MM.1S (cell line): Measurements from ENCODE around the gene IQCK.

ENCODE experiments used
- DNase-seq: peaks from one replicate; pipeline ENCODE4 v3.0.0-alpha.2; 2015
- H2AFZ ChIP-seq: fragments of 300-600 bp; sonication (generic); 2 replicates; pipeline ENCODE4 v1.6.0; 2016; ENCODE audit warnings: antibody characterized with exemption, low read length
- H3F3A ChIP-seq: fragments of 300-600 bp; sonication (generic); 2 replicates; pipeline ENCODE4 v1.6.1; 2016; ENCODE audit warnings: mild to moderate bottlenecking, antibody characterized with exemption, low read length, moderate library complexity, mixed read lengths; ENCODE audit not compliant: insufficient read depth
- H3K27ac ChIP-seq: fragments of 300-600 bp; sonication (generic); 2 replicates; pipeline ENCODE4 v1.5.1; 2016; ENCODE audit warnings: mild to moderate bottlenecking, low read length
- H3K27me3 ChIP-seq: fragments of 300-600 bp; sonication (generic); replicated peaks from 2 replicates; pipeline ENCODE4 v1.6.0; 2016; ENCODE audit warnings: low read length; ENCODE audit not compliant: insufficient read depth
- H3K36me3 ChIP-seq: fragments of 300-600 bp; sonication (generic); replicated peaks from 2 replicates; pipeline ENCODE4 v1.6.1; 2016; ENCODE audit warnings: mild to moderate bottlenecking, low read length, mixed read lengths; ENCODE audit not compliant: insufficient read depth
- H3K4me1 ChIP-seq: fragments of 300-600 bp; sonication (generic); 2 replicates; pipeline ENCODE4 v1.6.1; 2016; ENCODE audit warnings: low read length, mixed read lengths
- H3K4me2 ChIP-seq: fragments of 300-600 bp; sonication (generic); 2 replicates; pipeline ENCODE4 v1.6.0; 2016; ENCODE audit warnings: low read depth, low read length
- H3K4me3 ChIP-seq: fragments of 300-600 bp; sonication (generic); 2 replicates; pipeline ENCODE4 v1.5.1; 2016; ENCODE audit warnings: low read length, mixed read lengths
- H3K79me2 ChIP-seq: fragments of 300-600 bp; sonication (generic); 2 replicates; pipeline ENCODE4 v1.6.1; 2016; ENCODE audit warnings: mixed run types, low read length, mixed read lengths
- H3K9ac ChIP-seq: fragments of 300-600 bp; sonication (generic); 2 replicates; pipeline ENCODE4 v1.6.1; 2016; ENCODE audit warnings: low read length, mixed read lengths
- H3K9me2 ChIP-seq: fragments of 300-600 bp; sonication (generic); replicated peaks from 2 replicates; pipeline ENCODE4 v1.6.1; 2016; ENCODE audit warnings: mild to moderate bottlenecking, low read length, mixed read lengths; ENCODE audit not compliant: insufficient read depth
- H3K9me3 ChIP-seq: fragments of 300-600 bp; sonication (generic); replicated peaks from 2 replicates; pipeline ENCODE4 v1.6.1; 2016; ENCODE audit warnings: mild to moderate bottlenecking, low read length, mixed read lengths; ENCODE audit not compliant: insufficient read depth
- H4K20me1 ChIP-seq: fragments of 300-600 bp; sonication (generic); 2 replicates; pipeline ENCODE4 v1.6.1; 2016; ENCODE audit warnings: mild to moderate bottlenecking, low read length, moderate library complexity, mixed read lengths; ENCODE audit not compliant: insufficient read depth
- CTCF ChIP-seq: fragments of 300-600 bp; sonication (generic); IDR thresholded peaks from 2 replicates; pipeline ENCODE4 v1.5.1; 2016; ENCODE audit warnings: antibody characterized with exemption, low read length, mixed read lengths
- EZH2 ChIP-seq: fragments of 300-600 bp; sonication (generic); optimal IDR thresholded peaks from 2 replicates; pipeline ENCODE3; 2017; ENCODE audit warnings: low read depth, mild to moderate bottlenecking, antibody characterized with exemption, low read length, mixed read lengths
- EZH2phosphoT487 ChIP-seq: fragments of 300-600 bp; sonication (generic); IDR thresholded peaks from 2 replicates; pipeline ENCODE4 v1.6.1; 2018; ENCODE audit warnings: antibody characterized with exemption, low read length

IQCK gene

GRCh38 chr16:19859166-19859565 is 141.1 kb downstream of the IQCK start:
- H3K4me3 ChIP-seq: no peak overlapping the region
- H3K4me1 ChIP-seq: no peaks in the 10 kb centered on the region
- no peak overlapping the region for H2AFZ ChIP-seq
- no peaks in the 10 kb centered on the region for H3K27me3 ChIP-seq
- no peaks in the 10 kb centered on the region for H3K79me2 ChIP-seq
- H4K20me1 ChIP-seq: no peaks in the 10 kb centered on the region
- no peak for TF ChIP-seq EZH2phosphoT487
- TF ChIP-seq EZH2: no peak
- no peak for TF ChIP-seq CTCF
- no peak overlapping the region for H3K4me2 ChIP-seq
- no peak overlapping the region for H3K27ac ChIP-seq
- no peak for DNase-seq
- H3K9me2 ChIP-seq: no peaks in the 10 kb centered on the region
- H3K36me3 ChIP-seq: no peaks in the 10 kb centered on the region
- no peaks in the 10 kb centered on the region for H3K9me3 ChIP-seq
- no peak overlapping the region for H3K9ac ChIP-seq
- H3F3A ChIP-seq: no peaks in the 10 kb centered on the region

GRCh38 chr16:19859603-19860002 is 141.5 kb downstream of the IQCK start:
- Histone ChIP-seq H3K9ac (no peak overlapping the region), H3K27ac (no peak overlapping the region)
- TF ChIP-seq EZH2 (no peak), EZH2phosphoT487 (no peak), CTCF (no peak)

GRCh38 chr16:19860166-19861041 is 142.3 kb downstream of the IQCK start:
- DNase-seq: no peak
- Histone ChIP-seq H4K20me1 (no peaks in the 10 kb centered on the region), H3K4me3 (no peak overlapping the region), H2AFZ (no peak overlapping the region), H3K9me3 (no peaks in the 10 kb centered on the region), H3K4me1 (no peaks in the 10 kb centered on the region), H3K9me2 (no peaks in the 10 kb centered on the region), H3K79me2 (no peaks in the 10 kb centered on the region), H3K9ac (no peak overlapping the region), H3K4me2 (no peak overlapping the region), H3K27ac (no peak overlapping the region), H3K36me3 (no peaks in the 10 kb centered on the region), H3F3A (no peaks in the 10 kb centered on the region), H3K27me3 (no peaks in the 10 kb centered on the region)
- TF ChIP-seq EZH2phosphoT487 (no peak), CTCF (no peak), EZH2 (no peak)

More at GRCh38 chr16:19859603-19860002, 141.5 kb downstream of the IQCK start:
- no peaks in the 10 kb centered on the region for H3K9me2 ChIP-seq
- no peak for DNase-seq
- H3K79me2 ChIP-seq: no peaks in the 10 kb centered on the region
- H4K20me1 ChIP-seq: no peaks in the 10 kb centered on the region
- H3K4me1 ChIP-seq: no peaks in the 10 kb centered on the region
- H3K27me3 ChIP-seq: no peaks in the 10 kb centered on the region
- no peak overlapping the region for H3K4me2 ChIP-seq
- H3K9me3 ChIP-seq: no peaks in the 10 kb centered on the region
- no peak overlapping the region for H2AFZ ChIP-seq
- H3F3A ChIP-seq: no peaks in the 10 kb centered on the region
- H3K36me3 ChIP-seq: no peaks in the 10 kb centered on the region
- no peak overlapping the region for H3K4me3 ChIP-seq
